ENCODE data around the gene PRKAR2B. TPM values are rescaled to one million over a fixed set of nuclear protein-coding genes. Genes with fewer than 3 reads are reported as not detected.

The PRKAR2B gene
- polyA plus RNA-seq, 3 donors = 2.5 to 5.6 (median 3.5) TPM

GRCh38 chr7:107209565-107209964 lies 165.1 kb downstream of the PRKAR2B start:
- Mint-ChIP-seq H3K9me3 (peaks cover 0 to 6% (median 3%) of the 10 kb centered on the region in 7 donors), H3K27me3 (ENCODE audit: low read depth in 3 of 3) (no peaks in the 10 kb centered on the region), H3K27ac (no peak overlapping the region), H3K4me3 (no peak overlapping the region), H3K4me1 (peaks cover 6% of the 10 kb centered on the region), H3K36me3 (peaks cover 49 to 69% of the 10 kb centered on the region in 2 donors)
- no peak overlapping the region for H2AFZ ChIP-seq (ENCODE audit: insufficient read depth, low read depth, low read length, poor library complexity, severe bottlenecking)
- H3K27me3 ChIP-seq (ENCODE audit: control insufficient read depth in 2 of 2, insufficient read depth in 2 of 2, low read length in 2 of 2) = no peaks in the 10 kb centered on the region
- 100% methylated on average over 4 of the region's 4 CpGs for WGBS (ENCODE audit: insufficient coverage)
- H3K27ac ChIP-seq (ENCODE audit: low read depth in 1 of 2, low read length in 2 of 2) = no peak overlapping the region
- H3K36me3 ChIP-seq (replicated peaks in 1 of 2; ENCODE audit: control insufficient read depth in 1 of 2, insufficient read depth in 2 of 2, low read length in 2 of 2) = peaks cover 47 to 68% of the 10 kb centered on the region in 2 donors
- H4K20me1 ChIP-seq (ENCODE audit: insufficient read depth, low read length) = no peaks in the 10 kb centered on the region
- no peak overlapping the region for H3K9ac ChIP-seq (ENCODE audit: insufficient read depth, low read length, poor library complexity, severe bottlenecking)
- DNase-seq = no peak
- no peak overlapping the region for H3K4me3 ChIP-seq (replicated peaks in 1 of 3; ENCODE audit: low read depth in 2 of 3, low read length in 3 of 3)
- H3K9me3 ChIP-seq (replicated peaks in 1 of 2; ENCODE audit: control insufficient read depth in 1 of 2, insufficient read depth in 1 of 2, low read length in 2 of 2) = peaks cover 0 to 8% of the 10 kb centered on the region in 2 donors
- intact Hi-C loops (cut with micrococcal nuclease) = loop anchor here in 1 of 2 donors (10.0 kb wide), 1 partner anchor 665 kb away; no protein-coding TSS in a partner anchor
- TF ChIP-seq, protein P1, sequence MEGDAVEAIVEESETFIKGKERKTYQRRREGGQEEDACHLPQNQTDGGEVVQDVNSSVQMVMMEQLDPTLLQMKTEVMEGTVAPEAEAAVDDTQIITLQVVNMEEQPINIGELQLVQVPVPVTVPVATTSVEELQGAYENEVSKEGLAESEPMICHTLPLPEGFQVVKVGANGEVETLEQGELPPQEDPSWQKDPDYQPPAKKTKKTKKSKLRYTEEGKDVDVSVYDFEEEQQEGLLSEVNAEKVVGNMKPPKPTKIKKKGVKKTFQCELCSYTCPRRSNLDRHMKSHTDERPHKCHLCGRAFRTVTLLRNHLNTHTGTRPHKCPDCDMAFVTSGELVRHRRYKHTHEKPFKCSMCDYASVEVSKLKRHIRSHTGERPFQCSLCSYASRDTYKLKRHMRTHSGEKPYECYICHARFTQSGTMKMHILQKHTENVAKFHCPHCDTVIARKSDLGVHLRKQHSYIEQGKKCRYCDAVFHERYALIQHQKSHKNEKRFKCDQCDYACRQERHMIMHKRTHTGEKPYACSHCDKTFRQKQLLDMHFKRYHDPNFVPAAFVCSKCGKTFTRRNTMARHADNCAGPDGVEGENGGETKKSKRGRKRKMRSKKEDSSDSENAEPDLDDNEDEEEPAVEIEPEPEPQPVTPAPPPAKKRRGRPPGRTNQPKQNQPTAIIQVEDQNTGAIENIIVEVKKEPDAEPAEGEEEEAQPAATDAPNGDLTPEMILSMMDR (IDR thresholded peaks at IDR 0.05) = no peak
- no peak overlapping the region for H3K4me2 ChIP-seq (replicated peaks; ENCODE audit: extremely low read depth, low read length, poor library complexity, severe bottlenecking)
- no peaks in the 10 kb centered on the region for H3K4me1 ChIP-seq (ENCODE audit: control insufficient read depth in 1 of 2, insufficient read depth in 2 of 2, low read length in 2 of 2)
- no peaks in the 10 kb centered on the region for H3K79me2 ChIP-seq (ENCODE audit: insufficient read depth, low read length)

- no peak overlapping the region for H3K4me3 Mint-ChIP-seq
- Histone ChIP-seq H3K27me3 (ENCODE audit: control insufficient read depth in 2 of 2, insufficient read depth in 2 of 2, low read length in 2 of 2) (no peaks in the 10 kb centered on the region), H3K36me3 (replicated peaks in 1 of 2; ENCODE audit: control insufficient read depth in 1 of 2, insufficient read depth in 2 of 2, low read length in 2 of 2) (peaks cover 40 to 60% of the 10 kb centered on the region in 2 donors), H3K4me2 (replicated peaks; ENCODE audit: extremely low read depth, low read length, poor library complexity, severe bottlenecking) (no peak overlapping the region), H3K9ac (ENCODE audit: insufficient read depth, low read length, poor library complexity, severe bottlenecking) (no peak overlapping the region), H4K20me1 (ENCODE audit: insufficient read depth, low read length) (no peaks in the 10 kb centered on the region), H3K4me1 (ENCODE audit: control insufficient read depth in 1 of 2, insufficient read depth in 2 of 2, low read length in 2 of 2) (no peaks in the 10 kb centered on the region), H3K9me3 (replicated peaks in 1 of 2; ENCODE audit: control insufficient read depth in 1 of 2, insufficient read depth in 1 of 2, low read length in 2 of 2) (peaks cover 0 to 14% of the 10 kb centered on the region in 2 donors), H2AFZ (ENCODE audit: insufficient read depth, low read depth, low read length, poor library complexity, severe bottlenecking) (no peak overlapping the region), H3K27ac (ENCODE audit: low read depth in 1 of 2, low read length in 2 of 2) (no peak overlapping the region), H3K4me3 (replicated peaks in 1 of 3; ENCODE audit: low read depth in 2 of 3, low read length in 3 of 3) (no peak overlapping the region), H3K79me2 (ENCODE audit: insufficient read depth, low read length) (no peaks in the 10 kb centered on the region)
- DNase-seq = no peak
- H3K27me3 Mint-ChIP-seq (ENCODE audit: low read depth in 3 of 3) = no peaks in the 10 kb centered on the region
- peaks cover 46 to 72% of the 10 kb centered on the region in 2 donors for H3K36me3 Mint-ChIP-seq
- peaks cover 6% of the 10 kb centered on the region for H3K4me1 Mint-ChIP-seq
- 94% methylated on average over 3 of the region's 4 CpGs for WGBS (ENCODE audit: insufficient coverage)
- H3K9me3 Mint-ChIP-seq = peaks cover 3 to 10% (median 5%) of the 10 kb centered on the region in 7 donors
- TF ChIP-seq, protein P1 (IDR thresholded peaks at IDR 0.05) = no peak
- intact Hi-C loops (cut with micrococcal nuclease) = no loop called here
- no peak overlapping the region for H3K27ac Mint-ChIP-seq
These were observed 165.9 kb downstream of the PRKAR2B start for GRCh38 chr7:107210400-107210799.

Other genes starting within 250 kb of the PRKAR2B start
- gene PIK3CG, start 179.4 kb upstream of the PRKAR2B start, polyA plus RNA-seq = 10 to 100 TPM; 17.9 to 31.2 (median 20.7) TPM
- 10 to 100 TPM; 41.2 to 52.9 (median 44.7) TPM for gene HBP1, start 124.3 kb downstream of the PRKAR2B start, polyA plus RNA-seq

Data from CD14-positive monocyte (primary cell).